Kidney epithelial cell (primary cell): ENCODE data around the gene AGBL1. TPM values are rescaled to one million over a fixed set of nuclear protein-coding genes. Genes with fewer than 3 reads are reported as not detected.

ENCODE experiments used
- DNase-seq: peaks from one replicate; pipeline ENCODE4 v3.0.0-alpha.2; 2010; ENCODE audit warnings: low read depth
- H3K27me3 ChIP-seq: 2 replicates; pipeline ENCODE4 v1.6.0; 2011; ENCODE audit warnings: low read length; ENCODE audit not compliant: control insufficient read depth, insufficient read depth
- H3K36me3 ChIP-seq: 2 replicates; pipeline ENCODE4 v1.5.1; 2011; ENCODE audit warnings: low read length; ENCODE audit not compliant: control insufficient read depth, insufficient read depth
- H3K4me3 ChIP-seq: 2 replicates; pipeline ENCODE4 v1.5.1; 2011; ENCODE audit warnings: low read depth, mild to moderate bottlenecking, control low read depth, low read length
- total RNA-seq: library from RNA; depleted of rRNA; stranded (reverse); fragments of >200 nt; gene quantifications from 2 replicates; pipeline ENCODE4 v1.2.3, GENCODE V29; 2015
- TF ChIP-seq, protein P1 (sequence below): IDR thresholded peaks from 2 replicates; pipeline ENCODE4 v1.5.1; 2011; ENCODE audit warnings: mild to moderate bottlenecking, moderate library complexity, low read length, control low read depth, inconsistent platforms; ENCODE audit not compliant: insufficient read depth, poor library complexity, severe bottlenecking

AGBL1 gene
- total RNA-seq, 1 donor from 2014 or later: not detected

DNA sequence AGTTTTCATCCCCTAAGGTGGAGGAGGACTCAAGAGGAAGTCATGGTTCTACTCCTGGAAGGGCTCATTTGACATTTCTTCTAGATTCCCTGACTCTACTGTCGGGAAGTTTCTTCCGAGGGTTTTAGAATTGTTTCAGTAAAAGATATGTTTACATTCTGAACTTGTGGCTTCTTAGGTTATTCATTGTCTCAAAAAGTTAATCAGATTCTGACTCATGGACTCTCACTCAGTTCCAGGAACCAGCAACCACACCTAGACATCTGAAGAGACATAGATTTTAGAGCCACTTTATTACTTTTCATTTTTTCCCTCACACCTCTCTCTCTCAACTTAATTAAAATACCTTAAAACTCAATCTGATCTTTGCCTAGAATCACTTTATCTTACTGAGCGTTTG, 862.6 kb downstream of the AGBL1 start:
- Histone ChIP-seq H3K4me3 (no peak overlapping the region), H3K27me3 (no peaks in the 10 kb centered on the region), H3K36me3 (no peaks in the 10 kb centered on the region)
- DNase-seq: no peak
- TF ChIP-seq, protein P1, sequence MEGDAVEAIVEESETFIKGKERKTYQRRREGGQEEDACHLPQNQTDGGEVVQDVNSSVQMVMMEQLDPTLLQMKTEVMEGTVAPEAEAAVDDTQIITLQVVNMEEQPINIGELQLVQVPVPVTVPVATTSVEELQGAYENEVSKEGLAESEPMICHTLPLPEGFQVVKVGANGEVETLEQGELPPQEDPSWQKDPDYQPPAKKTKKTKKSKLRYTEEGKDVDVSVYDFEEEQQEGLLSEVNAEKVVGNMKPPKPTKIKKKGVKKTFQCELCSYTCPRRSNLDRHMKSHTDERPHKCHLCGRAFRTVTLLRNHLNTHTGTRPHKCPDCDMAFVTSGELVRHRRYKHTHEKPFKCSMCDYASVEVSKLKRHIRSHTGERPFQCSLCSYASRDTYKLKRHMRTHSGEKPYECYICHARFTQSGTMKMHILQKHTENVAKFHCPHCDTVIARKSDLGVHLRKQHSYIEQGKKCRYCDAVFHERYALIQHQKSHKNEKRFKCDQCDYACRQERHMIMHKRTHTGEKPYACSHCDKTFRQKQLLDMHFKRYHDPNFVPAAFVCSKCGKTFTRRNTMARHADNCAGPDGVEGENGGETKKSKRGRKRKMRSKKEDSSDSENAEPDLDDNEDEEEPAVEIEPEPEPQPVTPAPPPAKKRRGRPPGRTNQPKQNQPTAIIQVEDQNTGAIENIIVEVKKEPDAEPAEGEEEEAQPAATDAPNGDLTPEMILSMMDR: no peak

DNA sequence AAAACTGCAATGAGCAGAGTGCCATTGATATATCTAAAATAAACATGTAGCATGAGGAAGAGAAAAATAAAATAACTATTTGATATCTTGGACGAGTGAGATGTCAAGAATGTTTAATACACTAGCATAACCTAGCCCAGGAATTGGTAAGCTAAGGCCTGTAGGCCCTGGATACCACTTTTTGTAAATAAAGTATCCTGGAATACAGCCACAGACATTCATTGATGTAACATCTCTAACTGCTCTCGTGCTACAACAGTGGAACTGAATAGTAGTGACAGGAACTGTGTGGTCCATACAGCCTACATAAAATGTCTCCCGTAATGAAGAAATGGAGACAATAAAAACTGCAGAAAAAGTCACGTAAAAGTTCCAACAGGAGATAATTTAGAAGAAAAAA, 869.0 kb downstream of the AGBL1 start:
- Histone ChIP-seq H3K27me3 (no peaks in the 10 kb centered on the region), H3K4me3 (no peak overlapping the region), H3K36me3 (no peaks in the 10 kb centered on the region)
- TF ChIP-seq, protein P1: no peak
- no peak for DNase-seq

DNA sequence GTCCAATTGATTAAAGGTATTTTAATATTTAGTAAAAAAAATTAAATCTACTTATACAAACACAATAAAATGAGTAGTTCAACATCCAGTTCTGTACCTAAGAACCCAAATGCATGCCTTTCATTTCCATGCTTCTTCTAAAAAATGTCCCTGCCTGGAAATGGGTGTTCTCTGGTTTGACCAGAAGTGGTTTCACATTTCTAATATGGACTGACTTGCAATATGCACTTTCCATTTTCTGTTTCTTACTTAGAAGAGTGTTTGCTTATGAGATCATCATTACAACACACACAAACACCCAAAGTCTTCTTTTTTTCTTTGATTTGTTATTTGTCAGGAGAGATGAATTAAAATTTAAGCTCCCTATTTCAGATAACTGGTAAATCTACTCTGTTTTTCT, 879.6 kb downstream of the AGBL1 start:
- no peaks in the 10 kb centered on the region for H3K27me3 ChIP-seq
- TF ChIP-seq, protein P1: no peak
- DNase-seq: no peak

GRCh38 chr15:86961669-86962068, 882.0 kb downstream of the AGBL1 start:
- H3K36me3 ChIP-seq: no peaks in the 10 kb centered on the region
- no peaks in the 10 kb centered on the region for H3K27me3 ChIP-seq
- TF ChIP-seq, protein P1: no peak
- DNase-seq: no peak
- no peak overlapping the region for H3K4me3 ChIP-seq

More for the DNA sequence above, 879.6 kb downstream of the AGBL1 start:
- H3K36me3 ChIP-seq: no peaks in the 10 kb centered on the region
- no peak overlapping the region for H3K4me3 ChIP-seq

GRCh38 chr15:86964271-86964670, 884.6 kb downstream of the AGBL1 start:
- H3K27me3 ChIP-seq: no peaks in the 10 kb centered on the region
- no peak overlapping the region for H3K4me3 ChIP-seq
- TF ChIP-seq, protein P1: no peak
- no peaks in the 10 kb centered on the region for H3K36me3 ChIP-seq
- DNase-seq: no peak

DNA sequence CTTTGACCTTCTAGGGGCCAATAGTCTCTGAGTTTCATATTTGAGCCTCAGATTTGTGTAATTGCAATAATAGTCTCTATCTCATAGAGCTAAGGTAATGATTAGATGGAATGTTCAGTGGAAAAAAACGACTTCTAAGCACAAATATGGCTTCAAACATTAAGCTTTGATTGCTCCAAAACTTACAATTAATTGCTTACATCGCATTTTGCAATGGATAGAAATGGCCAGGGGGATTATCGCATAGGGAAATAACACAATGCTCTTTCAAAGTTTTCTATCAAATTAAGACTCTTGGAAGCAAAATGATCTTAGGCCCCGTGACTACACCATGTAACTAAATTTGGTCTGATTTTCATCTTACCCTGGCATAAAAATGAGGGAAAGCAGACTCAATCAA, 888.6 kb downstream of the AGBL1 start:
- TF ChIP-seq, protein P1: no peak

More for the DNA sequence above, 888.6 kb downstream of the AGBL1 start:
- Histone ChIP-seq H3K27me3 (no peaks in the 10 kb centered on the region), H3K4me3 (no peak overlapping the region), H3K36me3 (no peaks in the 10 kb centered on the region)
- DNase-seq: no peak
